Hepatocyte (in vitro differentiated cells): Measurements from ENCODE around the gene OR51V1.

Source experiments
- CTCF ChIP-seq: fragments of 200-600 bp; sonication (generic); IDR thresholded peaks from 2 replicates; pipeline ENCODE4 v1.5.1; 2016; ENCODE audit warnings: antibody characterized with exemption, mild to moderate bottlenecking; ENCODE audit not compliant: poor library complexity
- EZH2phosphoT487 ChIP-seq: fragments of 200-600 bp; sonication (generic); IDR thresholded peaks from one replicate; pipeline ENCODE4 v1.6.1; 2018; ENCODE audit warnings: antibody characterized with exemption, mild to moderate bottlenecking, low read depth, moderate library complexity; ENCODE audit not compliant: unreplicated experiment, severe bottlenecking

- no peak for TF ChIP-seq CTCF
- TF ChIP-seq EZH2phosphoT487, result no peak
Measured at GRCh38 chr11:5238486-5238885, 38.0 kb upstream of the OR51V1 start.
